Osteoblast (primary cell): ENCODE measurements around the gene ZFP36L2. TPM values are rescaled to one million over a fixed set of nuclear protein-coding genes. Genes with fewer than 3 reads are reported as not detected.
A peak's percentile ranks its signal among the peaks of the same experiment; 100 is the strongest.

ENCODE experiments used
- DNase-seq: peaks from one replicate; pipeline ENCODE4 v3.0.0; 2011; ENCODE audit warnings: low spot score, mixed read lengths; ENCODE audit not compliant: insufficient read length; ENCODE audit errors: missing footprints
- H2AFZ ChIP-seq: 2 replicates; pipeline ENCODE4 v1.6.0; 2011; ENCODE audit warnings: mild to moderate bottlenecking, low read length
- H3K27ac ChIP-seq: 2 replicates; pipeline ENCODE4 v1.5.1; 2011; ENCODE audit warnings: mild to moderate bottlenecking, low read depth, low read length, moderate library complexity
- H3K27me3 ChIP-seq: 2 replicates; pipeline ENCODE4 v1.6.0; 2012; ENCODE audit warnings: mild to moderate bottlenecking, control low read depth, inconsistent platforms, low read length, moderate library complexity; ENCODE audit not compliant: insufficient read depth
- H3K36me3 ChIP-seq: 2 replicates; pipeline ENCODE4 v1.5.1; 2011; ENCODE audit warnings: mild to moderate bottlenecking, low read length, control low read depth, moderate library complexity; ENCODE audit not compliant: insufficient read depth
- H3K4me1 ChIP-seq: 2 replicates; pipeline ENCODE4 v1.5.1; 2011; ENCODE audit warnings: mild to moderate bottlenecking, low read length, control low read depth, moderate library complexity; ENCODE audit not compliant: insufficient read depth
- H3K4me2 ChIP-seq: 2 replicates; pipeline ENCODE4 v1.6.0; 2011; ENCODE audit warnings: mild to moderate bottlenecking, low read length; ENCODE audit not compliant: insufficient read depth
- H3K4me3 ChIP-seq: fragments of 200-600 bp; sonication (generic); 3 replicates; pipeline ENCODE4 v1.5.1; 2012; ENCODE audit warnings: mild to moderate bottlenecking, low read length, inconsistent platforms; ENCODE audit not compliant: insufficient read depth
- H3K79me2 ChIP-seq: 2 replicates; pipeline ENCODE4 v1.6.0; 2012; ENCODE audit warnings: mild to moderate bottlenecking, low read length, control low read depth, inconsistent platforms; ENCODE audit not compliant: insufficient read depth
- H3K9me3 ChIP-seq: 2 replicates; pipeline ENCODE4 v1.5.1; 2011; ENCODE audit warnings: low read depth, low read length, control low read depth
- H4K20me1 ChIP-seq: 2 replicates; pipeline ENCODE4 v1.6.0; 2012; ENCODE audit warnings: mild to moderate bottlenecking, low read length, control low read depth; ENCODE audit not compliant: insufficient read depth
- CTCF ChIP-seq: IDR thresholded peaks from 2 replicates; pipeline ENCODE4 v1.5.1; 2011; ENCODE audit warnings: mild to moderate bottlenecking, low read depth, low read length, moderate library complexity; ENCODE audit errors: extremely low read depth
- total RNA-seq: library from RNA; depleted of rRNA; stranded (reverse); fragments of >200 nt; gene quantifications from 2 replicates; pipeline ENCODE4 v1.2.3, GENCODE V29; 2012

The ZFP36L2 gene
- total RNA-seq, 1 donor = 15.6 TPM

DNA sequence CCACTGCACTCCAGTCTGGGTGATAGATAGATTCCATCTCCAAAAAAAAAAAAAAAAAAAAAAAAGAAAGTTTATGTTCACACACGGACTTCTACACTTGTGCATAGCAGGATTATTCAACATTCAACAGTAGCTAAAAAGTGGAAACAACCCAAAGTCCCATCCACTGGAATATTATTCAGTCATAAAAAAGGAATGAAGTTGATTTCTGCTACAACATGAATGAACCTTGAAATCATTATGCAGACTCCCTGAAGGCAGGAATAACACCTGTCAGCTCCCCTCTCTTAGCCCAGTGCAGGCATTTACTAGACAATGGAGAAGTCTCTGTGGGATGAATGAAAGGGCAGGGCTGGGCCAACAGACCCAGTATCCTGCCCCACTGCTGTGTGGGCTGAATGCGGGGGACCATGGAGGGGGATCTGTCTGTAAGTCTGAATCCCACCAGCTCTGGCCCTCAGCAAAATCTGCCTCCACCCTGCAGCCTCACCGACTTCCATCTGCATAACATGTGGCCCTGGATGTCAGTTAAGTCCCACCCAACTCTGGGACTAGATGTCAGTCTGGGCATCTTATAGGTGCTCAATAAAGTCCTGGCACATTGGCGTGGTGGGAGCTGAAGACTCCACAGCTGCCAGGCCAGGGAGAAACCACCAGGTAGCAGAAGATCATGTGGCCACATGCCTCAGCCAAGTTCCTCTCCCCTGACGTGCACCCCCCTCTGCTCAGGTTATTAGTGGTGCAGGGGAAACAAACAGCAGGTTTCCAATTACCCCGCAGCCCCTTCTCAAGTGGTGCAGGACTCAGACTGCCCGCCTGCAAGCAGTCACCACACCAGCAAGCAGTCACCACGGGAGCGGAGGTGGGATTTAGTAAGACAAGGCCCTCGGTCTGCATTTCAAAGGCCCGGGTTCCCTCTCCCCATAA is 8.9 kb downstream of the ZFP36L2 start:
- Histone ChIP-seq H2AFZ (no peak overlapping the region), H3K9me3 (no peaks in the 10 kb centered on the region), H3K4me3 (no peak overlapping the region), H3K27ac (peak overlapping the region; percentile 68), H3K79me2 (peaks cover 19% of the 10 kb centered on the region), H3K4me2 (no peak overlapping the region), H3K27me3 (no peaks in the 10 kb centered on the region), H4K20me1 (no peaks in the 10 kb centered on the region), H3K4me1 (peaks cover 46% of the 10 kb centered on the region), H3K36me3 (peaks cover 2% of the 10 kb centered on the region)
- peak; percentile 61 for DNase-seq
- TF ChIP-seq CTCF = no peak

DNA sequence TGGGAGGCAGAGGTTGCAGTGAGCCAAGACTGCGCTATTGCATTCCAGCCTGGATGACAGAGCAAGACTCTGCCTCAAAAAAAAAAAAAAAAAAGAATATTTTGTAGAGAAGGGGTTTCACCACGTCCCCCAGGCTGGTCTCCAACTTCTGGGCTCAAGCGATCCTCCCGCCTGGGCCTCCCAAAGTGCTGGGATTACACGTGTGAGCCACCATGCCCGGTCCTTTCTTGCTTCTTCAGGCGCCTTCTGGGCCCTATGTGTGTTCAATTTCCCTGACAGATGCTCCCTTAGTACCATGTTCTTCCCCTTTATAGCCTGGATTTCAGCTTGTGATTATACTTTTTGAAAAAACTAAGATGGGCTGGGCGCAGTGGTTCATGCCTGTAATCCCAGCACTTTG is 9.8 kb downstream of the ZFP36L2 start:
- H3K27me3 ChIP-seq = no peaks in the 10 kb centered on the region
- no peak for DNase-seq
- no peak overlapping the region for H3K4me2 ChIP-seq
- no peaks in the 10 kb centered on the region for H3K36me3 ChIP-seq
- H3K9me3 ChIP-seq = no peaks in the 10 kb centered on the region
- no peak for TF ChIP-seq CTCF
- H3K4me3 ChIP-seq = no peak overlapping the region
- peaks cover 12% of the 10 kb centered on the region for H3K79me2 ChIP-seq
- no peak overlapping the region for H2AFZ ChIP-seq
- no peaks in the 10 kb centered on the region for H4K20me1 ChIP-seq
- no peak overlapping the region for H3K27ac ChIP-seq
- peaks cover 38% of the 10 kb centered on the region for H3K4me1 ChIP-seq

DNA sequence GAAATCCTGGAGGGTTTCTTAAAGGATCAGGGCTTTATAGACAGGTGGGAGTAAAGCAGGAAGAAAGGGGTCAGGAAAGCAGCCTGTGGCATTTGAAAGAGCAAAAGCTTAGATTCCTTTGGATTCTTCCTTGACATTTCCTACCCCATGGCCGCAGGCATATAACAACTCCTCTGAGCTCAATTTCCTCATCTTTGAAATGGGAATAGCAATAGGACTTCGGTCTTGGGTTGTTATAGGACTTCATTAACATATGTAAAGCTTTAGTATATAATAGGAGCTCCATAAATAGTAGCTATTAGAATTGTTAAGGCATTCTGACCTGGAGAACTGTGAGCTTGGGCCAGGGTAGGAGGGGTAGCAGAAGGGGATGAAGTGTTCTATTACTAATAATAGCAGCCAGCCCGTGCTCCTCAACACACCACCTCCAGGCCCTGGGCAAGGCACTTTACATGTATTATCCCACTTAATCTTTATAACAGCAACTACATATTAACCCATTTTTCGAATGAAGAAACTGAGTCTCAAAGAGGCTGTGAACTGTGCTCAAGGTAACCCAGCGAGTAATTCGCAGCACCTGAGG is 10.6 kb downstream of the ZFP36L2 start:
- Histone ChIP-seq H3K4me2 (no peak overlapping the region), H4K20me1 (no peaks in the 10 kb centered on the region), H3K4me1 (peaks cover 30% of the 10 kb centered on the region), H2AFZ (no peak overlapping the region), H3K27ac (no peak overlapping the region), H3K36me3 (no peaks in the 10 kb centered on the region), H3K4me3 (no peak overlapping the region), H3K79me2 (peaks cover 9% of the 10 kb centered on the region), H3K9me3 (no peaks in the 10 kb centered on the region), H3K27me3 (no peaks in the 10 kb centered on the region)
- no peak for TF ChIP-seq CTCF
- DNase-seq = peak; percentile 41

- Histone ChIP-seq H3K4me2 (no peak overlapping the region), H3K9me3 (no peaks in the 10 kb centered on the region), H3K36me3 (no peaks in the 10 kb centered on the region), H4K20me1 (no peaks in the 10 kb centered on the region), H3K27me3 (no peaks in the 10 kb centered on the region), H2AFZ (no peak overlapping the region), H3K4me1 (peaks cover 24% of the 10 kb centered on the region), H3K27ac (no peak overlapping the region), H3K4me3 (no peak overlapping the region), H3K79me2 (peaks cover 9% of the 10 kb centered on the region)
- DNase-seq = peak; percentile 36
- no peak for TF ChIP-seq CTCF
Measured at GRCh38 chr2:43214253-43214652, 12.2 kb downstream of the ZFP36L2 start.
